Thymus (tissue), 11 donors: Measurements from ENCODE around the gene PCDHB10. TPM values are rescaled to one million over a fixed set of nuclear protein-coding genes. Genes with fewer than 3 reads are reported as not detected.
"Not testable (repeated sequence)": the region's sequence is repeated elsewhere in the genome, so short reads cannot be mapped to it uniquely, and the experiment has no call there.

Source experiments
- DNase-seq, 9 donors: peaks; one replicate each; pipeline ENCODE4 v3.0.0-alpha.2; 2013; ENCODE audit warnings: low spot score in 9 of 9, low read depth in 6 of 9, missing footprints in 1 of 9
- H3K27ac ChIP-seq, 2 donors: one replicate each; pipeline ENCODE4 v1.5.1; 2013; ENCODE audit warnings: control low read depth in 1 of 2, low read depth in 1 of 2, low read length in 1 of 2, mild to moderate bottlenecking in 1 of 2, moderate library complexity in 1 of 2
- H3K27me3 ChIP-seq, 2 donors: one replicate each; pipeline ENCODE4 v1.5.1; 2013; ENCODE audit warnings: low read length in 1 of 2; ENCODE audit not compliant: control insufficient read depth in 2 of 2, insufficient read depth in 1 of 2
- H3K36me3 ChIP-seq, 2 donors: one replicate each; pipeline ENCODE4 v1.5.1; 2013; ENCODE audit warnings: low read length in 1 of 2, mild to moderate bottlenecking in 1 of 2, moderate library complexity in 1 of 2; ENCODE audit not compliant: control insufficient read depth in 2 of 2, insufficient read depth in 2 of 2
- H3K4me1 ChIP-seq, 2 donors: one replicate each; pipeline ENCODE4 v1.5.1; 2013; ENCODE audit warnings: low read length in 2 of 2; ENCODE audit not compliant: control insufficient read depth in 2 of 2, insufficient read depth in 2 of 2
- H3K4me3 ChIP-seq, 2 donors: one replicate each; pipeline ENCODE4 v1.5.1; 2013; ENCODE audit warnings: low read length in 2 of 2, control low read depth in 1 of 2, mild to moderate bottlenecking in 1 of 2
- H3K9me3 ChIP-seq, 2 donors: one replicate each; pipeline ENCODE4 v1.5.1; 2013; ENCODE audit warnings: low read length in 1 of 2, mild to moderate bottlenecking in 1 of 2; ENCODE audit not compliant: control insufficient read depth in 2 of 2, insufficient read depth in 1 of 2
- WGBS: extraction: QIAGEN DNeasy Blood & Tissue Kit; methylation state at CpG from one replicate; pipeline ENCODE4 v1.1.7; 2013; 5-methylcytosine and 5-hydroxymethylcytosine counted together
- polyA plus RNA-seq: library from polyadenylated mRNA; stranded (reverse); fragments of 200-250 nt; gene quantifications from one replicate; pipeline ENCODE4 v1.2.3, GENCODE V29; 2013
- total RNA-seq: library from RNA; stranded (reverse); fragments of 120-200 nt; gene quantifications from one replicate; pipeline ENCODE4 v1.2.4, GENCODE V29; 2013
- donor health status: healthy.

Gene PCDHB10
- total and polyA plus RNA-seq, 2 donors, result 0.19 to 0.23 TPM

- H3K4me3 ChIP-seq, result no peak within 1 kb of the TSS
- H3K36me3 ChIP-seq, result no peaks in the 10 kb centered on the region
- peaks cover 0 to 31% of the 10 kb centered on the region in 2 donors for H3K27me3 ChIP-seq
- H3K4me1 ChIP-seq, result no peaks in the 10 kb centered on the region
- H3K27ac ChIP-seq, result no peak within 1 kb of the TSS
- DNase-seq, result peak in 3 of 9 donors; percentile 2 to 29 (median 6)
- H3K9me3 ChIP-seq, result peaks cover 0 to 4% of the 10 kb centered on the region in 2 donors
- WGBS, result 29% methylated on average over 15 of the region's 15 CpGs
Measured at GRCh38 chr5:141223112-141223783, 31.1 kb downstream of the PCDHB10 start, which contains the start of gene PCDHB14. TSS of gene PCDHB14 (plus strand) at chr5:141223343. CDS start at chr5:141223506, 163 bp downstream.

GRCh38 chr5:141224844-141225243 lies 32.7 kb downstream of the PCDHB10 start:
- peaks cover 0 to 29% of the 10 kb centered on the region in 2 donors for H3K27me3 ChIP-seq
- WGBS, result 35% methylated on average over 35 of the region's 40 CpGs
- H3K4me3 ChIP-seq, DNase-seq, H3K36me3 ChIP-seq, H3K9me3 ChIP-seq, H3K4me1 ChIP-seq, H3K27ac ChIP-seq: not testable (repeated sequence)

- peaks cover 0 to 29% of the 10 kb centered on the region in 2 donors for H3K27me3 ChIP-seq
- not testable (repeated sequence) for H3K36me3 ChIP-seq, H3K9me3 ChIP-seq, DNase-seq, H3K4me1 ChIP-seq, H3K27ac ChIP-seq, H3K4me3 ChIP-seq
- WGBS, result 43% methylated on average over 23 of the region's 30 CpGs
Measured at GRCh38 chr5:141225421-141225820, 33.3 kb downstream of the PCDHB10 start.

GRCh38 chr5:141234109-141234667 lies 42.0 kb downstream of the PCDHB10 start:
- no peak for DNase-seq

GRCh38 chr5:141235922-141236321 lies 43.8 kb downstream of the PCDHB10 start:
- not testable (repeated sequence) for H3K27ac ChIP-seq, H3K4me3 ChIP-seq, H3K36me3 ChIP-seq, DNase-seq, H3K4me1 ChIP-seq
- H3K27me3 ChIP-seq, result peaks cover 0 to 37% of the 10 kb centered on the region in 2 donors
- 40% methylated on average over 40 of the region's 40 CpGs for WGBS
- H3K9me3 ChIP-seq, result peaks cover 2 to 10% of the 10 kb centered on the region in 2 donors

More at GRCh38 chr5:141234109-141234667, 42.0 kb downstream of the PCDHB10 start:
- H3K36me3 ChIP-seq, result no peaks in the 10 kb centered on the region
- WGBS, result 10% methylated on average over 15 of the region's 15 CpGs
- H3K4me3 ChIP-seq, result no peak overlapping the region
- no peak overlapping the region for H3K27ac ChIP-seq
- H3K9me3 ChIP-seq, result peaks cover 2 to 7% of the 10 kb centered on the region in 2 donors
- no peaks in the 10 kb centered on the region for H3K4me1 ChIP-seq
- H3K27me3 ChIP-seq, result peaks cover 0 to 27% of the 10 kb centered on the region in 2 donors

- WGBS, result 30% methylated on average over 32 of the region's 32 CpGs
- H3K27ac ChIP-seq, result no peak overlapping the region
- H3K27me3 ChIP-seq, result peaks cover 0 to 45% of the 10 kb centered on the region in 2 donors
- DNase-seq, result no peak
- H3K9me3 ChIP-seq, result peaks cover 4 to 18% of the 10 kb centered on the region in 2 donors
- H3K36me3 ChIP-seq, result no peaks in the 10 kb centered on the region
- H3K4me3 ChIP-seq, result no peak overlapping the region
- H3K4me1 ChIP-seq, result no peaks in the 10 kb centered on the region
Measured at GRCh38 chr5:141236516-141237313, 44.6 kb downstream of the PCDHB10 start.

- DNase-seq, result no peak
Measured at GRCh38 chr5:141241496-141241895, 49.3 kb downstream of the PCDHB10 start.

More at GRCh38 chr5:141241496-141241895, 49.3 kb downstream of the PCDHB10 start:
- H3K4me1 ChIP-seq, result no peaks in the 10 kb centered on the region
- H3K27me3 ChIP-seq, result peaks cover 0 to 30% of the 10 kb centered on the region in 2 donors
- H3K36me3 ChIP-seq, result no peaks in the 10 kb centered on the region
- peaks cover 4 to 29% of the 10 kb centered on the region in 2 donors for H3K9me3 ChIP-seq
- WGBS, result 44% methylated on average over 43 of the region's 43 CpGs
- no peak overlapping the region for H3K27ac ChIP-seq
- no peak overlapping the region for H3K4me3 ChIP-seq
